Measurements from ENCODE around the gene EFHC2.

EFHC2 gene

GRCh38 chrX:44343412-44344141, at the start of gene EFHC2:
Gene EFHC2, minus strand, starts transcription at chrX:44343672. Its CDS starts 84 bp downstream, at chrX:44343588.
- TF ChIP-seq EZH2phosphoT487 (IDR thresholded peaks at IDR 0.05; ENCODE audit: borderline replicate concordance, low read length), result no peak
- no peak for TF ChIP-seq CTCF (IDR thresholded peaks at IDR 0.05; ENCODE audit: low read depth, low read length, poor library complexity, severe bottlenecking)
- Histone ChIP-seq H3K4me1 (ENCODE audit: control insufficient read depth, low read length) (no peaks in the 10 kb centered on the region), H3K4me2 (ENCODE audit: low read length) (peak within 1 kb of the TSS; percentile 24; the same call in 1 of the 2 replicates), H3K79me2 (ENCODE audit: control insufficient read depth, low read length) (no peaks in the 10 kb centered on the region), H3K27me3 (ENCODE audit: control insufficient read depth, low read length) (peaks cover 5% of the 10 kb centered on the region; the same call in 1 of the 2 replicates), H4K20me1 (ENCODE audit: control insufficient read depth, insufficient read depth, low read depth, low read length) (no peaks in the 10 kb centered on the region), H3K36me3 (ENCODE audit: control insufficient read depth, low read length) (no peaks in the 10 kb centered on the region), H3K27ac (ENCODE audit: low read depth, low read length) (no peak within 1 kb of the TSS), H3K4me3 (ENCODE audit: low read length) (no peak within 1 kb of the TSS), H3F3A (ENCODE audit: control insufficient read depth, insufficient read depth) (no peaks in the 10 kb centered on the region), H3K9me3 (ENCODE audit: control insufficient read depth, insufficient read depth, low read length) (no peaks in the 10 kb centered on the region), H3K9me2 (replicated peaks; ENCODE audit: control insufficient read depth, low read length) (no peaks in the 10 kb centered on the region)

GRCh38 chrX:44392767-44393166, 49.3 kb upstream of the EFHC2 start:
- no peaks in the 10 kb centered on the region for H3K36me3 ChIP-seq (ENCODE audit: control insufficient read depth, low read length)
- H3K4me2 ChIP-seq (ENCODE audit: low read length), result no peak overlapping the region
- TF ChIP-seq EZH2phosphoT487 (IDR thresholded peaks at IDR 0.05; ENCODE audit: borderline replicate concordance, low read length) (no peak), CTCF (IDR thresholded peaks at IDR 0.05; ENCODE audit: low read depth, low read length, poor library complexity, severe bottlenecking) (no peak)
- H3K4me3 ChIP-seq (ENCODE audit: low read length), result no peak overlapping the region
- no peaks in the 10 kb centered on the region for H4K20me1 ChIP-seq (ENCODE audit: control insufficient read depth, insufficient read depth, low read depth, low read length)
- no peaks in the 10 kb centered on the region for H3K9me2 ChIP-seq (replicated peaks; ENCODE audit: control insufficient read depth, low read length)
- H3K79me2 ChIP-seq (ENCODE audit: control insufficient read depth, low read length), result no peaks in the 10 kb centered on the region
- no peaks in the 10 kb centered on the region for H3K9me3 ChIP-seq (ENCODE audit: control insufficient read depth, insufficient read depth, low read length)
- no peaks in the 10 kb centered on the region for H3K4me1 ChIP-seq (ENCODE audit: control insufficient read depth, low read length)
- H3F3A ChIP-seq (ENCODE audit: control insufficient read depth, insufficient read depth), result no peaks in the 10 kb centered on the region
- no peaks in the 10 kb centered on the region for H3K27me3 ChIP-seq (ENCODE audit: control insufficient read depth, low read length)
- no peak overlapping the region for H3K27ac ChIP-seq (ENCODE audit: low read depth, low read length)

- H3K27ac ChIP-seq (ENCODE audit: low read depth, low read length), result no peak overlapping the region
- no peak overlapping the region for H3K4me2 ChIP-seq (ENCODE audit: low read length)
Measured at GRCh38 chrX:44384688-44385338, 41.3 kb upstream of the EFHC2 start.

More at GRCh38 chrX:44384688-44385338, 41.3 kb upstream of the EFHC2 start:
- no peak overlapping the region for H3K4me3 ChIP-seq (ENCODE audit: low read length)
- no peaks in the 10 kb centered on the region for H4K20me1 ChIP-seq (ENCODE audit: control insufficient read depth, insufficient read depth, low read depth, low read length)
- H3K79me2 ChIP-seq (ENCODE audit: control insufficient read depth, low read length), result no peaks in the 10 kb centered on the region
- H3F3A ChIP-seq (ENCODE audit: control insufficient read depth, insufficient read depth), result no peaks in the 10 kb centered on the region
- no peaks in the 10 kb centered on the region for H3K9me2 ChIP-seq (replicated peaks; ENCODE audit: control insufficient read depth, low read length)
- TF ChIP-seq CTCF (IDR thresholded peaks at IDR 0.05; ENCODE audit: low read depth, low read length, poor library complexity, severe bottlenecking) (no peak), EZH2phosphoT487 (IDR thresholded peaks at IDR 0.05; ENCODE audit: borderline replicate concordance, low read length) (no peak)
- no peaks in the 10 kb centered on the region for H3K36me3 ChIP-seq (ENCODE audit: control insufficient read depth, low read length)
- no peaks in the 10 kb centered on the region for H3K9me3 ChIP-seq (ENCODE audit: control insufficient read depth, insufficient read depth, low read length)
- no peaks in the 10 kb centered on the region for H3K27me3 ChIP-seq (ENCODE audit: control insufficient read depth, low read length)
- H3K4me1 ChIP-seq (ENCODE audit: control insufficient read depth, low read length), result no peaks in the 10 kb centered on the region
